ENCODE results near the gene F2. TPM values are rescaled to one million over a fixed set of nuclear protein-coding genes. Genes with fewer than 3 reads are reported as not detected.

F2 gene
- total RNA-seq, 2 donors from 2014 or later = 1.8 TPM; not detected in 1

DNA sequence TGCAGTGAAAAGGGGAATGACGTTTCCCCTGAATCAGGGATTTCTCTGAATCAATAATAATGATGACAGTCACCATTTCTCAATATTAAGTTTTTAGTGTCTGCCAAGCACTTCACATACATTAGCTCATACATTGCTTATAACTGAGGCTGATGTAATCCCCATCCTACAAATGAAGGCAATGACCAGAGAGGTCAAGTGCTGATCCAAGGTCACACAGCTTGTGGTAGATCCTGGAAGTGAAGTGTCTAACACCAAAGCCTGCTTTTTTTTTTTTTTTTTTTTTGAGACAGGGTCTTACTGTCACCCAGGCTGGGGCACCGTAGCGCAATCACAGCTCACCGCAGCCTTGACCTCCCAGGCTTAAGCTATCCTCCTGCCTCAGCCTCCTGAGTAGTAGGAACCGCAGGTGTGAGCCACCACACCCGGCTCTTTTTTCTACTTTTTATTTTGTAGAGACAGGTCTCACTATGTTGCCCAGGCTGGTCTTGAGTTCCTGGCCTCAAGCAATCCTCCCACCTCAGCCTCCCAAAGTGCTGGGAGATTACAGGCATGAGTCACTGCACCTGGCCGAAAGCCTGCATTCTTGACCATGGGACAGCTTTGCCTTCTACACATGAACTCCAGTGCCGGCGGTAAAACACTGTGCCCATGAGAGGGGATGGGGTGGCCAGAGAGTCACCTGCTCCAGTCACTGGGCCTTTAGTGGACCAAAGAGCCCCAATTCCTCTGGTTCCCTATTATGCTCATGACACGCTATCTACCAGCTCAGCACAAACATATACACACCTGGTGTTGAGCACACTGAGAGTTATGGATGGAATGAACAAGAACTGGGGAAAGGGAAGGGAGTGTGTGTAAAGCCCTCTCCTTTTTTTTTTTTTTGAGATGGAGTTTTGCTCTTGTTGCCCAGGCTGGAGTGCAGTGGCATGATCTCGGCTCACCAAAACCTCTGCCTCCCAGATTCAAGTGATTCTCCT is 36.0 kb upstream of the F2 start:
- Histone ChIP-seq H3K27me3 (replicated peaks; ENCODE audit: insufficient read depth) (no peaks in the 10 kb centered on the region), H3K27ac (peak overlapping the region in 1 of 2 donors; percentile 17), H3K4me3 (no peak overlapping the region), H3K9me3 (no peaks in the 10 kb centered on the region), H3K36me3 (peaks cover 24 to 33% of the 10 kb centered on the region in 2 donors), H3K4me1 (replicated peaks) (peaks cover 3% of the 10 kb centered on the region)
- DNase-seq (ENCODE audit: low spot score) = no peak
- 93% methylated on average over 11 of the region's 11 CpGs for WGBS
- intact Hi-C loops (cut with DNase I) = no loop called here
- no peak for TF ChIP-seq CTCF (IDR thresholded peaks at IDR 0.05)
- TF ChIP-seq POLR2A (IDR thresholded peaks at IDR 0.05) = no peak
- TF ChIP-seq POLR2AphosphoS5 (IDR thresholded peaks at IDR 0.05) = no peak

DNA sequence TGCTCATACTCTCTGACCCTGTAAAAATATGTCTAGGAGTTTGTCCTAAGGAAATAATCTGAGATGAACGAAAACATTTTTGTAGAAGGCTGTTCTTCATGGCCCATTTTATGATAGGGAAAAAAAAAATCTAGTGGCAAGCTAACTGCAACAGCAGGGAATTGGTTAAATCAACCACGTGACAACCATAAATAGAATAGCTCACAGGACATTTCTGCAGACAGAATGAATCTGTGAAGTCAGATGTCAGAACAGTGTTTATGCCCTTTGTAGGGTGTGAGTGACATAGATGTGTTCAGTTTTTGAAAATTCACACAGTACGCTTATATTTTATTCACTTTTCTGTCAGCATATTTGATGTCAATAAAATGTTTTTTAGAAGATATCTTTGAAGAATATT is 34.6 kb upstream of the F2 start:
- intact Hi-C loops (cut with DNase I) = no loop called here
- Histone ChIP-seq H3K9me3 (no peaks in the 10 kb centered on the region), H3K4me3 (no peak overlapping the region), H3K4me1 (replicated peaks) (peaks cover 4% of the 10 kb centered on the region), H3K36me3 (peaks cover 17 to 20% of the 10 kb centered on the region in 2 donors), H3K27ac (peak overlapping the region; percentile 17 to 18), H3K27me3 (replicated peaks; ENCODE audit: insufficient read depth) (no peaks in the 10 kb centered on the region)
- 59% methylated on average over 3 of the region's 3 CpGs for WGBS
- no peak for TF ChIP-seq POLR2AphosphoS5 (IDR thresholded peaks at IDR 0.05)
- no peak for TF ChIP-seq CTCF (IDR thresholded peaks at IDR 0.05)
- no peak for TF ChIP-seq POLR2A (IDR thresholded peaks at IDR 0.05)
- DNase-seq (ENCODE audit: low spot score) = no peak

DNA sequence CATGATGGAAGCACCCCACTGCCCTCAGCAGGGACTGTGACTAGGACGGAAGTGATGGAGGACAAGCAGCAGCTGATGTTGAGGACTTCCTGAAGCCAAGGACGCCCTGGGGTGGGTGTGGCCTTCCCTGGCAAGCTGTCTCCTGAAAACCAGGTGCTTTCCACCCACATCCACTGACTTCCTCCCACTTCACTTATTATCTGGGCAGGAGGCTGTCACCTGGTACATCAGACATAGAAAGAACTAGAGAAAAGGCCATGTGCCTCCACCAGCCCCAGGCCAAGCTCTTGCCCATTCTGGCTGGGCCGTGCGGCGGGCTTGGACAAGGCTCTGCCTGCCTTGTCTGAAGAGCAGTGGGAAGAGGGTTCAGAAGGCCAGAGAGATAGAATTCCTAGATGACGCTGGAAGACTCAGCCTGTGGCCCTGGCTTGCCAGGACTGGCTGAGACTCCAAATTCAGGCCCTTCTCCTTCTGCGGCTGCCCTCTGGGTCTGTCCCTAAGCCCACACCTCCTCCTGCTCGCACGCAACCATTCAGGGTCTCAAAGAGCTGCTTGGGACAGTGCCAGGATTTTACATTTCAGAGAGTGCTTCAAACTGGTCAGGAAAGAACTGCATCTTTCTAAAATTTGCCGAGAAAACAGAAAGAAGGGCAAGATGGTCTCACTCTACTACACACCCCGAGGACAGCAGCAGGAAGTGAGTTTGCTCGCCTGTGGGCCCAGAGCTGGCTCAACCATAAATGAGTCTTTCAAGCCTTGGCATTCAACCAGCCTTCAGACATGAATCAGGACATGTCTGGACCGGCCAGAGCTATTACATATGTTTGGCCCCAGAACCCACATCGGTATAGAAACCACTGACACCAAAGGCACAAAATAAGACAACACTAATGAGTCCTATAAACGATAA is 31.9 kb upstream of the F2 start:
- H3K36me3 ChIP-seq = no peaks in the 10 kb centered on the region
- intact Hi-C loops (cut with DNase I) = no loop called here
- no peak overlapping the region for H3K4me3 ChIP-seq
- 31% methylated on average over 15 of the region's 15 CpGs for WGBS
- H3K27me3 ChIP-seq (replicated peaks; ENCODE audit: insufficient read depth) = no peaks in the 10 kb centered on the region
- TF ChIP-seq POLR2AphosphoS5 (IDR thresholded peaks at IDR 0.05) (peak; percentile 56), CTCF (IDR thresholded peaks at IDR 0.05) (no peak), POLR2A (IDR thresholded peaks at IDR 0.05) (no peak)
- peak overlapping the region; percentile 51 to 69 for H3K27ac ChIP-seq
- peak; percentile 79 for DNase-seq (ENCODE audit: low spot score)
- H3K9me3 ChIP-seq = no peaks in the 10 kb centered on the region
- H3K4me1 ChIP-seq (replicated peaks) = peaks cover 4% of the 10 kb centered on the region

DNA sequence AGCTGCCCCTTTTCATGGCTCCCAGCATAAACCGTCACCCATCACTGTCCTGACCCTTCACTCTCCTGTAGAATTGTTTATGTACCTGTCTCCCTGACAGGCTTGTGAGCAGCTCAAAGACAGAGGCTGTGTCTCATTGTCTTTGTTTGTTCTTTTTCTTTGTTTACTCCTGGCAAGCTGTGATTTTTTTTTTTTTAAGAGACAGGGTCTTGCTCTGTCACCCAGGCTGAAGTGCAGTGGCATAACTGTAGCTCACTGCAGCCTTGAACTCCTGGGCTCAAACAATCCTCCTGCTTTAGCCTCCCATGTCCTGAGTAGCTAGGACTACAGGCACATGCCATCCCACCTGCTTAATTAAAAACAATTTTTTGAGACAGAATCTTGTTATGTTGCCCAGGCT is 28.3 kb upstream of the F2 start:
- no peaks in the 10 kb centered on the region for H3K9me3 ChIP-seq
- intact Hi-C loops (cut with DNase I) = no loop called here
- peaks cover 13 to 16% of the 10 kb centered on the region in 2 donors for H3K36me3 ChIP-seq
- no peak overlapping the region for H3K4me3 ChIP-seq
- H3K4me1 ChIP-seq (replicated peaks) = peaks cover 4% of the 10 kb centered on the region
- 74% methylated on average over 1 of the region's 1 CpG for WGBS
- TF ChIP-seq POLR2AphosphoS5 (IDR thresholded peaks at IDR 0.05) (no peak), POLR2A (IDR thresholded peaks at IDR 0.05) (no peak), CTCF (IDR thresholded peaks at IDR 0.05) (no peak)
- no peak for DNase-seq (ENCODE audit: low spot score)
- H3K27ac ChIP-seq = no peak overlapping the region
- H3K27me3 ChIP-seq (replicated peaks; ENCODE audit: insufficient read depth) = no peaks in the 10 kb centered on the region

Data from prostate gland (tissue), 2 donors.